Neural cell (in vitro differentiated cells): ENCODE data around the gene MDN1. TPM values are rescaled to one million over a fixed set of nuclear protein-coding genes. Genes with fewer than 3 reads are reported as not detected.

Experiments
- H2AFZ ChIP-seq: fragments of 200-600, 300-800 bp; sonication (generic), shearing (Covaris generic); 2 replicates; pipeline ENCODE4 v1.6.0; 2014; ENCODE audit warnings: low read depth, mild to moderate bottlenecking, antibody characterized with exemption, low read length, moderate library complexity
- H3F3A ChIP-seq: fragments of 200-600 bp; shearing (Covaris generic); 2 replicates; pipeline ENCODE4 v1.6.1; 2016; ENCODE audit warnings: mild to moderate bottlenecking, moderate library complexity, mixed read lengths, antibody characterized with exemption, low read length; ENCODE audit not compliant: insufficient read depth, poor library complexity, severe bottlenecking
- H3K27ac ChIP-seq: fragments of 200-600, 300-800 bp; sonication (generic), shearing (Covaris generic); 2 replicates; pipeline ENCODE4 v1.5.1; 2014; ENCODE audit warnings: mild to moderate bottlenecking, low read length, moderate library complexity
- H3K27me3 ChIP-seq: fragments of 300-800, 200-600 bp; sonication (generic), shearing (Covaris generic); 2 replicates; pipeline ENCODE4 v1.6.0; 2014; ENCODE audit warnings: mild to moderate bottlenecking, low read depth, low read length, moderate library complexity; ENCODE audit not compliant: insufficient read depth
- H3K36me3 ChIP-seq: fragments of 300-800, 200-600 bp; sonication (generic), shearing (Covaris generic); 2 replicates; pipeline ENCODE4 v1.5.1; 2014; ENCODE audit warnings: mild to moderate bottlenecking, antibody characterized with exemption, low read length, moderate library complexity; ENCODE audit not compliant: insufficient read depth
- H3K4me2 ChIP-seq: fragments of 300-800, 200-600 bp; sonication (generic), shearing (Covaris generic); 2 replicates; pipeline ENCODE4 v1.6.0; 2014; ENCODE audit warnings: mild to moderate bottlenecking, low read length
- H3K4me3 ChIP-seq: fragments of 300-800, 200-600 bp; sonication (generic), shearing (Covaris generic); 2 replicates; pipeline ENCODE4 v1.5.1; 2014; ENCODE audit warnings: mild to moderate bottlenecking, low read length, moderate library complexity
- H3K79me2 ChIP-seq: fragments of 200-600 bp; shearing (Covaris generic); replicated peaks from 2 replicates; pipeline ENCODE4 v1.6.0; 2014; ENCODE audit warnings: mild to moderate bottlenecking, low read length, moderate library complexity; ENCODE audit not compliant: insufficient read depth
- H3K9ac ChIP-seq: fragments of 300-800, 200-600 bp; sonication (generic), shearing (Covaris generic); 2 replicates; pipeline ENCODE4 v1.6.1; 2016; ENCODE audit warnings: mild to moderate bottlenecking, low read length, mixed read lengths
- H3K9me2 ChIP-seq: fragments of 200-600 bp; shearing (Covaris generic); 2 replicates; pipeline ENCODE4 v1.6.1; 2016; ENCODE audit warnings: mild to moderate bottlenecking, low read length, mixed read lengths; ENCODE audit not compliant: insufficient read depth
- H3K9me3 ChIP-seq: fragments of 200-600, 300-800 bp; sonication (generic), shearing (Covaris generic); 2 replicates; pipeline ENCODE4 v1.6.1; 2016; ENCODE audit warnings: mild to moderate bottlenecking, mixed run types, low read length, moderate library complexity, mixed read lengths
- H4K20me1 ChIP-seq: fragments of 200-600 bp; shearing (Covaris generic); 2 replicates; pipeline ENCODE4 v1.6.1; 2016; ENCODE audit warnings: mild to moderate bottlenecking, mixed run types; ENCODE audit not compliant: insufficient read depth
- EP300 ChIP-seq: fragments of 450-650 bp; conservative IDR thresholded peaks from 2 replicates; pipeline ENCODE4 v1.6.1; 2014; ENCODE audit warnings: antibody characterized with exemption, mild to moderate bottlenecking, moderate library complexity; ENCODE audit not compliant: poor library complexity, severe bottlenecking
- EZH2 ChIP-seq: fragments of 200-600, 300-800 bp; shearing (Covaris generic), sonication (generic); IDR thresholded peaks from 2 replicates; pipeline ENCODE4 v1.6.1; 2014; ENCODE audit warnings: antibody characterized with exemption, low read length, borderline replicate concordance, mild to moderate bottlenecking; ENCODE audit not compliant: insufficient read depth, poor library complexity, severe bottlenecking
- MXI1 ChIP-seq: fragments of 450-650 bp; conservative IDR thresholded peaks from 2 replicates; pipeline ENCODE4 v1.6.1; 2014; ENCODE audit warnings: antibody characterized with exemption, mild to moderate bottlenecking; ENCODE audit not compliant: poor library complexity, severe bottlenecking
- POLR2AphosphoS5 ChIP-seq: IDR thresholded peaks from 2 replicates; pipeline ENCODE4 v1.6.1; 2012
- RAD21 ChIP-seq: fragments of 450-650 bp; conservative IDR thresholded peaks from 2 replicates; pipeline ENCODE4 v1.6.1; 2014; ENCODE audit warnings: antibody characterized with exemption, mild to moderate bottlenecking, moderate library complexity
- REST ChIP-seq: IDR thresholded peaks from 2 replicates; pipeline ENCODE4 v1.6.1; 2012; ENCODE audit warnings: borderline replicate concordance
- SMC3 ChIP-seq: fragments of 450-650 bp; conservative IDR thresholded peaks from 2 replicates; pipeline ENCODE4 v1.6.1; 2014; ENCODE audit warnings: antibody characterized with exemption, mild to moderate bottlenecking, moderate library complexity; ENCODE audit not compliant: poor library complexity
- TAF1 ChIP-seq: IDR thresholded peaks from 2 replicates; pipeline ENCODE4 v1.6.1; 2012; ENCODE audit warnings: low read depth
- polyA plus RNA-seq: library from polyadenylated mRNA; depleted of rRNA; stranded (reverse); fragments of >200 nt; gene quantifications from 2 replicates; pipeline ENCODE4 v1.2.3, GENCODE V29; 2014
- TF ChIP-seq, protein P1 (sequence below): fragments of 450-650 bp; IDR thresholded peaks from 2 replicates; pipeline ENCODE4 v1.5.1; 2014; ENCODE audit warnings: antibody characterized with exemption, mild to moderate bottlenecking, moderate library complexity; ENCODE audit not compliant: poor library complexity, severe bottlenecking

The MDN1 gene
- polyA plus RNA-seq, 1 donor from 2014 or later: 17.8 TPM

GRCh38 chr6:89793586-89793985 lies 26.0 kb downstream of the MDN1 start:
- Histone ChIP-seq H3K9ac (no peak overlapping the region), H3K9me2 (no peaks in the 10 kb centered on the region), H3K27ac (no peak overlapping the region), H3F3A (no peaks in the 10 kb centered on the region), H4K20me1 (no peaks in the 10 kb centered on the region), H3K27me3 (no peaks in the 10 kb centered on the region), H2AFZ (no peak overlapping the region), H3K9me3 (no peaks in the 10 kb centered on the region), H3K79me2 (no peaks in the 10 kb centered on the region), H3K36me3 (no peaks in the 10 kb centered on the region), H3K4me3 (no peak overlapping the region), H3K4me2 (no peak overlapping the region)
- TF ChIP-seq RAD21: no peak
- no peak for TF ChIP-seq SMC3
- no peak for TF ChIP-seq EP300
- TF ChIP-seq, protein P1, sequence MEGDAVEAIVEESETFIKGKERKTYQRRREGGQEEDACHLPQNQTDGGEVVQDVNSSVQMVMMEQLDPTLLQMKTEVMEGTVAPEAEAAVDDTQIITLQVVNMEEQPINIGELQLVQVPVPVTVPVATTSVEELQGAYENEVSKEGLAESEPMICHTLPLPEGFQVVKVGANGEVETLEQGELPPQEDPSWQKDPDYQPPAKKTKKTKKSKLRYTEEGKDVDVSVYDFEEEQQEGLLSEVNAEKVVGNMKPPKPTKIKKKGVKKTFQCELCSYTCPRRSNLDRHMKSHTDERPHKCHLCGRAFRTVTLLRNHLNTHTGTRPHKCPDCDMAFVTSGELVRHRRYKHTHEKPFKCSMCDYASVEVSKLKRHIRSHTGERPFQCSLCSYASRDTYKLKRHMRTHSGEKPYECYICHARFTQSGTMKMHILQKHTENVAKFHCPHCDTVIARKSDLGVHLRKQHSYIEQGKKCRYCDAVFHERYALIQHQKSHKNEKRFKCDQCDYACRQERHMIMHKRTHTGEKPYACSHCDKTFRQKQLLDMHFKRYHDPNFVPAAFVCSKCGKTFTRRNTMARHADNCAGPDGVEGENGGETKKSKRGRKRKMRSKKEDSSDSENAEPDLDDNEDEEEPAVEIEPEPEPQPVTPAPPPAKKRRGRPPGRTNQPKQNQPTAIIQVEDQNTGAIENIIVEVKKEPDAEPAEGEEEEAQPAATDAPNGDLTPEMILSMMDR: no peak
- no peak for TF ChIP-seq MXI1
- TF ChIP-seq REST: no peak
- TF ChIP-seq TAF1: no peak
- no peak for TF ChIP-seq POLR2AphosphoS5
- no peak for TF ChIP-seq EZH2

GRCh38 chr6:89792881-89793280 lies 26.7 kb downstream of the MDN1 start:
- H3K9me2 ChIP-seq: no peaks in the 10 kb centered on the region
- no peak overlapping the region for H2AFZ ChIP-seq
- no peak overlapping the region for H3K9ac ChIP-seq
- H3K27ac ChIP-seq: no peak overlapping the region
- no peaks in the 10 kb centered on the region for H4K20me1 ChIP-seq
- H3K27me3 ChIP-seq: no peaks in the 10 kb centered on the region
- no peak for TF ChIP-seq MXI1
- peak; percentile 25 for TF ChIP-seq RAD21
- TF ChIP-seq SMC3: peak; percentile 45
- no peak for TF ChIP-seq REST
- TF ChIP-seq, protein P1: peak; percentile 51
- H3K79me2 ChIP-seq: no peaks in the 10 kb centered on the region
- no peaks in the 10 kb centered on the region for H3K36me3 ChIP-seq
- H3K4me2 ChIP-seq: no peak overlapping the region
- H3K4me3 ChIP-seq: no peak overlapping the region
- no peaks in the 10 kb centered on the region for H3F3A ChIP-seq
- no peaks in the 10 kb centered on the region for H3K9me3 ChIP-seq
